Stimulated activated CD8-positive, alpha-beta memory T cell treated with anti-CD3 and anti-CD28 coated beads, Interleukin-15, amount 100 ng/mL, for 4 hours (primary cell): ENCODE results near the gene BBS7.

Experiments
- DNase-seq, 2 donors: peaks; one replicate each; pipeline ENCODE4 v3.0.0-alpha.2; 2020; ENCODE audit warnings: low read depth in 2 of 2

BBS7 gene

DNA sequence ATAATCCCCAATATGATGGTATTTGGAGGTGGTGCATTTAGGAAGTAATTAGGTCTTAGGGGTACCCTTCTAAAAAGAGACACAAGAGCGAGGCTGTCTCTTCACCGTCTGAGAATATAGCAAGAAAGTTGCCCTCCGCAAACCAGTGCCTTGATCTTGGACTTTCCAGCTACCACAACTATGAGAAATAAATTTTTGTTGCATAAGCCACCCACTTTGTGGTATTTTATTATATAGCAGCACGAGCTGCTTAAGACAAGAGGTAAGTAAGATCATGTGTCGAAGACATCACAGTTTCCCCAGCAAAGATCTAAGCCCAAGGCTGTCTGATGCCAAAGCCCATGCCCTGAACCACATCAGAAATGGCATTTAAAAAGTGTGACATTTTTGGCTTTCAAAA, 78.8 kb downstream of the BBS7 start:
- no peak for DNase-seq

DNA sequence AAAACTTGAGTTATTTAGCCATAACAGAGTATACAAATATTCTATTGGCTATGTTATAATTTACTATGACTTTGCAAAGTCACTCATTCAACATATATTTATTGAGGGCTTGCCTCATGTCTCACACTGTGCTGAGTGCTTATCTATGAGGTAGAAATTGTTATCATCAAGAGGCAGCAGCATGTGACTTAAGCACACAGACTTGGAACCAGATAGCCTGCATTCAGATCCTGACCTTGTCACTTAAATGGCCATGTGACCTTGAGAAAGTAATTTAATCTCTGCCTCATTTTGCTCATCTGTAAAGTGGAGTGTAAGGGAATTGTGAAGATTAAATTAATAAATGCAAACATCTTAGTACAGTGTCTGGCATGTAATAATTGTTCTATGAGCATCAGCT, 79.3 kb downstream of the BBS7 start:
- no peak for DNase-seq

DNA sequence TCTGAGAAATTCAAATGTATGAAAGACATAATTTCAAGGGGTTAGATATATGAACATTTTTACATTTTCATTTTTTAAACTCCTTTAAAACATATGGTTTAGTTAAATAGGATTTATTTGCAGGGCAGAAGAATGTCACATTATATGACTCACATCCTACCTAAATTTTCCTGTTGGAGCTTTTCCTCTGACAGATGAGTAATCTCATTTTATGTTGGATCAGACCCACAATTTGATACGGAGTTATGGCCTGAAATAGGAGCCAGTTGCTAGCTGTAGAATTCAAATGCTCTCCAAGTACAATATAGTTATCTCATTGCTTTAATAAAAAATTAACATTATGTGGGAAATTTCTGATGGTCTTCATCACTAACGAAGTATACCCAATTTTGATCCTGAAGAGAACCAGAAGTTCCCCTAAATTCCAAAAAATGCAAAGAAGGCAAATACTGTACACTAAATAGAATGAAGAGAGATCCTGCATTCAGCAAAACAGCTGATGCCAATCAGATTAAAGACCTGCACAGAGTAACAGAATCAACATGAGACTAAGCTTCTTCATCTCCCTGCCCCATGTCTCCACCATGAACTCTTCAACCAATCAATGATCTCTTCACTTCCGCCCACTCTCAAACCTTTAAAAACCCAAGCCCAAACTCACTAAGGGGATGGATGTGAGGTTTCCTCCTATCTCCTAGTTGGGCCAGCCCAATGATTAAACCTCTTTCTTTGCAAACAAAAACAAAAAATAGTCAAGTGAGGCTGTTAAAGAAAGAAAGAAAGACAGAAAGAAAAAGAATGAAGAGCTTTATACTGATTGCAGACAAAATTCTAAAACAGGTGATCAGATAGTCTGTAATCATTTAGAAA, 80.1 kb downstream of the BBS7 start:
- DNase-seq: no peak

DNA sequence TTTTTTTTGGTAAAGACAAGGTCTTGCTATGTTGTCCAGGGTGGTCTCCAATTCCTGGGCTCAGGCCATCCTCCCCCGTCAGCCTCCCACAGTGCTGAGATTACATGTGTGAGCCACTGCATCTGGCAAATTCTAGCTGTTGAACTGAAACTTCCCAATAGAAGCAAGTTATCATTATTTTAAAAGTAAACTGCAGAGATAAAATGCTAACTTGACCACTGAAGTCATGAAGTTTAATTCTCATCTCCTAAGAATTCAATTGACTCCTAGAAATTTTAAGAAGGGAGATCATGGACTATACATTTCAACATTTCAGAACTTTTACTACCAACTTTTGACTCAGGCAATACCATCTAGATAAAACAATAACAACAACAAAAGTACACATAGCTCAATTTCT, 80.8 kb downstream of the BBS7 start:
- DNase-seq: no peak

DNA sequence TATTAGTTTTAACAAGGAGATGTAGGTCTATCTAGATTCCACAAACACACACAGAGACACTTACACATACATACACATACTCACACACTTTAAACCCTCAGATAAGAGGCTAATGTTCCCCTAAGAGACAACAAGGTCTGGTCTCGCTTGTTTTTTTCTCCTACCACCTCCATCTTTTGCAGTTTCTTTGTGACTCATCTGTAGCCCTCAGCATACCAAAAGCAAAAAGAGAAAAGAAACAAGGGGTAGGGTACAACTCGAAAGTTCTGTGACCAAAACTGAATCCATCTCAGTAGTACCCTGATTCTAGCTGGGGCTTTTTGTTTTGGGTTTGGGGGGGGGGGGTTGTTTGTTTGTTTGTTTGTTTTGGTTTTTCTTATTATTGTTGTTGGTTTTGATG, 81.4 kb downstream of the BBS7 start:
- DNase-seq: no peak

DNA sequence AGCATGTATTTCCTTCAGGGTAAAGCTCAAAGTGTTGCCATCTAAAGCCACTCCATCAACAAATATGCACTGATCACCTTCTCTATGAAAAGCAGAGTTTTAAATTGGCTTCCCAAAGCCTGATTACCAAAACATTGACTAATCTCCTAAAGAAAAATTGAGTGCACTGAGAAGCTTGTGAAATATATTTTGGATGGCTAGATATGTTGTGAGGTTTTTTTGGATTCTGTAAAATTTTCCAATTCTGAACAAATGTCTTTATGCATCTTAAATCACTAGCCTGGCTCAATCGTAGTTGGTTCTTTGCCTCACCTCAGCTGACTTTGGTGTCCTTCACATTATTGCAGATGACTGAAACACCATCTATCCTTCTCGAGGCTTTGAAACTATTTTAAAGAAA, 84.1 kb downstream of the BBS7 start:
- no peak for DNase-seq

DNA sequence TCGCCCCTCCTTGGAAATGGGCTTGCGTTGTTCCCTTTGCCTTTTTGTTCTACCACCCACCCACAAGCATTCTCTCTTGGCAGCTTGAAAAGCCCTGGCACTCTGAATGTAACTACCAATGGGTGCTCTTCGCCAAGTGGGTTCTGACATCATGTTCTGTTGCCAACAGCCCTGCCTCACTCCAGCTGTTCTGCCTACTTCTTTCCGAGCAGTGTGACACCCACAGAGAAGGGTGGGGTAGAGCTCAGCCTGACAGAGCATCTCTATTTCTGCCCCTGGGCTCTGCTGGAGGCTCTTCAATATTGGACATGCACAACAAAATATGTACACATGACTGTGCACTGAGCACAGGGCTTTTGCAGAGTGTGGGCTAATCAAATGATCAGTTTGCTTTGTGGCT, 84.8 kb downstream of the BBS7 start:
- no peak for DNase-seq

DNA sequence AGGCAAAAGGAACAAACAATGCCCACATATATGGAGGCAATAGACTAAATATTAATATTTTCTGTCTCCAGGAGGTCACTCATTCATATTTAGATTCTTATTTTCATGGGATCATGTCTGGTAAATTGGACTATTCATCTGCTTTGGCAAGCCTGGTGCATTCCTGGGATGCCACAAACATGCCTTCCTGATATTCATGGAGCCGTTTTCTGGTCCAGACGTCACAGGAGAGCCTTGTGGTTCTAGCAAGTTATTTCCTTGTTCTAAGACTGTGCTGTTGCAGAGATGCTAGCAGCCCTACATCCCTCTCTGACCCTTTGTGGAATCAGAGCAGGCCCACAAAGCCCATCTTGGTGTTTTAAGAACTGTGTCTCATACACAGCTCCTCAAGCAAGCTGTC, 85.3 kb downstream of the BBS7 start:
- DNase-seq: no peak

DNA sequence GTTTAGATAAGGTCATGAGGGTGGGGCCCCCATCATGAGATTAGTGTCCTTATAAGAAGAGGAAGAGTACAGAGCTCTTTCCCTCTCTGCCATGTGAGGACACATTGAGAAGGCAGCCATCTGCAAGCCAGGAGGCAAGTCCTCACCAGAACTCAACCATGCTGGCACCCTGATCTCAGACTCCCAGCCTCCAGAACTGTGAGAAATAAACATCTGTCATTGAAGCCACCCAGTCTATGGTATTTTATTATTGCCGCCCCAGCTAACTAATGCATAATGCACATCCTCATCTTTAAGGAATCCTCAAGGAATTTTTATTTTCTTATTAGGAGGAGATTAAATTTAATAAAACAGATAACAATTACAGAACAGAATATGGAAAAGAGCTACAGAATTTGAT, 85.9 kb downstream of the BBS7 start:
- DNase-seq: no peak

DNA sequence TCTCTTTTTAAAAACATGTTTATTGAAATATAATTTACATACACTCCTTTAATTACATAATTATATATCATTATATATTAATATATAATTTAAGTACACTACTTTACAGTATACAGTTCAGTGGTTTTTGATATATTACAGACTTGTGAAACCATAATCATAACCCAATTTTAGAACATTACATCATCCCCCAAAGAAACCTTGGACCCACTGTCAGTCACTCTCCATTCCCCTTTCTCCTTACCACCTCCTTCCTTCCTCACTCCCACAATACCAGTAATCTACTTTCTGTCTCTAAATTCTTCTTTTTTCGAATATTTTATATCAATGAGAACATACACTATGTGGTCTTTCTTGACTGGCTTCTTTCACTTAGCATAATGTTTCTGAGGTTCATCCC, 87.1 kb downstream of the BBS7 start:
- no peak for DNase-seq

DNA sequence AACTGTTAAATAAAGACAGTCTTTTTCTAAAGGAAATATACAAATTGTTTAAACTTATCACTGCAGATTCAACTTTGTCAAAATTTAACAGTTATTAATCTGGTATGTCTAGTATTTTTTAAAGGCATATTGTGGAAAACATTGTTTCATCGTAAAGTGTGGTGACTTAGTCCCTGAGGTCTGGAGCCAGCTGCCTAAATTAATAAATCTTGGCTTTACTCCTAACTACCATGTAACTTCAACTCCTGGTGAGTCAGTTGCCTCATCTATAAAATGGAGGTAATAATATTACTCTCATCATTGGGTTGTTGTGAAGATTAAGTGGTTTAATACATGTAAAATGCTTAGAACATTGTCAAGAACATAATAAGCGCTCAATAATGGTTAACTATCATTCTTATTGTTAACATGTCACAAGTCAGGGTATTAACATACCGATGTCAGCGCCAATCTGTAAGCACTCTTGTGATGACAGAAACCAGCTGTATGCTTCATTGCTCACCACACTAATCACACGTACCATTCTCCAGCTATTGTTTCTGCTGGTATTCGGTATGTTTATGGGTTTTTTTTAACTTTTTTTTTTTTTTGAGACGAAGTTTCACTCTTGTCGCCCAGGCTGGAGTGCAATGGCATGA, 91.2 kb downstream of the BBS7 start:
- DNase-seq: no peak

DNA sequence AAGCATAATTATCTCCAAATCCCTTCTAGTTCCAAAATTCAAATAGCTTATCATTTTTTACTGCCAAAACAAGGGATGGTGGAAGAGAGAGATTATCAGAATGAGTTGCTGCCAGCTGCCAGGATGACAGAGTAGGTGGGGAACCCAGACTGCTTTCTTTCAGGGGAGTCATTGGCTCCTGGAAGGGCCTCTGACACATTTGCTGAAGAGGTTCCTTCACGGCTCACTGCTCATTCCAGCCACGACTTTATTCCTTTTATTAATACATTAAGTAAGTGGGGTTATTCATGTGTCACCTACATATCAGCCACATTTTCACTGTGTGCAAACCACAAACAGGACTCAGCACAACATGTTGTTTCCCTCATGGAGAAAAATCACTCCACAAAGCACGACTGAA, 92.6 kb downstream of the BBS7 start:
- no peak for DNase-seq

DNA sequence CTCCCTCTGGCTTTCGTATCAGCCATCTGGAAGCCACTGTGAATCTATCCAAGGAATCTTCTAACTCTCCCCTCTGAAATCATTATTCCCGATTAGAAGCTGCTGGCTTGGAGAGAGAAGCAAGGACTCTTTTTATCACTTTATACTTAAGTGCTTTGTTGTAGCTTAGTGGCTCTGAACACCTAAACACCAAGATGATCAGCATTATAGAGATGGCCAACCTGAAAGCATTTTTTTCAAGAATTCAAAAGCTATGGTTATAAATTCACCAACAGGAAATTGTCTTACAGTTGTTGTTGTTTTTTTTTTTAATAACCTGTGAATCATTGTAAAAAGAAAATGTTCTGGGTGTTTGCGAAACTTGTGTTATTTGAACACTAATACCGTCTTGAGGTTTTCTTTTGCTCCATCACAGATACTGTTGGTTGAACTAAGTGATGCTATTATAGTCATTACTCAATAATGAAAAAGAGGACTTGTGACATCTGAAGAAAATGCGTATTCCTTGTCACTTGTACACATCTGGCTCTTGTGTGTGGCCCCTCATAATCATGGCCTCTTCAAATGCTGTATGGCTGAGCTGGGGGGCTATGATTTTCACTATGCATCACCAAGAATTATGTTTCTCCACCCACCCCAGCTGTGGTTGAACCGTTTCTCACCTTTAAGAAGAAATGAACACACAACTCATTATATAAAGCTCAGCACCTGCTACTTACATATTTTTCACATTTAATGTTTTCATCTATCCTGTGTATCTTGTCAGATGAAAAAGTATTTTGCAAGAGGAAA, 93.5 kb downstream of the BBS7 start:
- DNase-seq: no peak
